ENCODE measurements around the gene ASPDH.
"Not testable (repeated sequence)": the region's sequence is repeated elsewhere in the genome, so short reads cannot be mapped to it uniquely, and the experiment has no call there.

Gene ASPDH

DNA sequence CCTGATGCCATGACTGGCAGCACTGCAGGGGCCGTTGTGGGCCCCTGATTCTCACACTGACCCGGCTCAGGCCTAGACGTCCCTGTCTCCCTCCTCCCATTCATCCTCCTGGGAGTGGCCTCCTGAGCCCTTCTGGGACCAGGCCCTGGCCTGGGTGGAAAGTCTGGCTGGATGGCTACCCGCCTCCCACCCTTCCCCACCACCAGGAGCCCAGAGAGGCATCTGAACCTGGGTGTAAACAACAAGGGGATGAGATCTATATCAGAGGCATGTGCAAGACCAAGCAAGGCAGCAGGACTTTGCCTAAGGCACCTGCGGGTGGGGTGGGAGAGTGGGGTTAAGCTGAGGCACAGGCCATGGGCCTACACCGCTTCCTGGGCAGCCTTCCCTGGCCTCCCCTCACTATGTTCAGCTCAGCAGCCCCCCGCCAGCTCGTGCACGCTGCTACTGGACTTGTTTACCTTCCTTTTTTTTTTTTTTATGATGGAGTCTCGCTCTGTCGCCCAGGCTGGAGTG is 22.0 kb upstream of the ASPDH start:
- no peaks in the 10 kb centered on the region for H3K4me1 ChIP-seq (ENCODE audit: control extremely low read depth in 1 of 4, control insufficient read depth in 4 of 4, insufficient read depth in 4 of 4, low read length in 3 of 4)
- H3K9me3 ChIP-seq (ENCODE audit: control extremely low read depth in 1 of 5, control insufficient read depth in 4 of 5, insufficient read depth in 2 of 5, low read depth in 1 of 5, low read length in 4 of 5) = peaks cover 0 to 17% (median 7%) of the 10 kb centered on the region in 5 experiments
- no peak overlapping the region for H3K4me3 ChIP-seq (ENCODE audit: control insufficient read depth in 1 of 7, extremely low read depth in 1 of 7, insufficient read depth in 4 of 7, low read depth in 2 of 7, low read length in 6 of 7)
- no peak overlapping the region for H3K27ac ChIP-seq (ENCODE audit: insufficient read depth in 1 of 2, low read depth in 1 of 2, low read length in 2 of 2, poor library complexity in 1 of 2, severe bottlenecking in 2 of 2)
- ChIA-PET CTCF (interaction anchor here (1.5 to 4.4 kb wide), 3 partner anchors 21 to 24 kb away, joined by 4 to 33 read pairs (median 6); no protein-coding TSS in a partner anchor), POLR2A (no interaction called here)
- H3K27me3 ChIP-seq (replicated peaks in 2 of 5; ENCODE audit: control insufficient read depth in 4 of 5, insufficient read depth in 5 of 5, low read length in 4 of 5) = peaks cover 0 to 15% (median 5%) of the 10 kb centered on the region in 5 experiments
- no peaks in the 10 kb centered on the region for H3K36me3 ChIP-seq (ENCODE audit: control insufficient read depth in 4 of 4, insufficient read depth in 4 of 4, low read length in 3 of 4)
- no peak for DNase-seq
- 75% methylated on average over 5 of the region's 11 CpGs for WGBS (ENCODE audit: insufficient coverage)

DNA sequence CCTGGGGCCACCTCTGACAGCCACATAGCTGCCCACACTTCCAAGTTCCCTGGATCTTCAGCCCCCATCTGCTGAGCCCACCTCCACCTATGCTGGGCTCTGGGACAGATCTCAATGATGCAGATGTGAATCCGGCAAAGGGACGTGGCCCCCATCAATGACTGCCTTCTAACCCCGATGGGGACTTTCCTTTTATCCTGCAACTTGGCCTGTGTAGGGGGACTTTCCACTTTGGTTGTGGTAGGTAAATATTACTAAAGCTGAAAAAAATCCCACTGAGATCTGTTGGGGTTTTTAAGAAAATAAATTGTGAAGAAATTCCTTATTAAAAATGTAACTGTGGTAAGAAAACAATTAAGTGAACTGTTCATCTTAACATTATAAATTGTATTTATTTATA is 20.8 kb upstream of the ASPDH start:
- no peaks in the 10 kb centered on the region for H3K36me3 ChIP-seq (ENCODE audit: control insufficient read depth in 4 of 4, insufficient read depth in 4 of 4, low read length in 3 of 4)
- H3K27me3 ChIP-seq (replicated peaks in 2 of 5; ENCODE audit: control insufficient read depth in 4 of 5, insufficient read depth in 5 of 5, low read length in 4 of 5) = peaks cover 0 to 15% (median 5%) of the 10 kb centered on the region in 5 experiments
- ChIA-PET POLR2A (no interaction called here), CTCF (interaction anchor here (1.5 to 4.4 kb wide), 3 partner anchors 11 to 26 kb away, joined by 4 to 33 read pairs (median 8); no protein-coding TSS in a partner anchor)
- 100% methylated on average over 3 of the region's 3 CpGs for WGBS (ENCODE audit: insufficient coverage)
- H3K27ac ChIP-seq (ENCODE audit: insufficient read depth in 1 of 2, low read depth in 1 of 2, low read length in 2 of 2, poor library complexity in 1 of 2, severe bottlenecking in 2 of 2) = no peak overlapping the region
- no peak overlapping the region for H3K4me3 ChIP-seq (ENCODE audit: control insufficient read depth in 1 of 7, extremely low read depth in 1 of 7, insufficient read depth in 4 of 7, low read depth in 2 of 7, low read length in 6 of 7)
- no peaks in the 10 kb centered on the region for H3K4me1 ChIP-seq (ENCODE audit: control extremely low read depth in 1 of 4, control insufficient read depth in 4 of 4, insufficient read depth in 4 of 4, low read length in 3 of 4)
- no peak for DNase-seq
- H3K9me3 ChIP-seq (ENCODE audit: control extremely low read depth in 1 of 5, control insufficient read depth in 4 of 5, insufficient read depth in 2 of 5, low read depth in 1 of 5, low read length in 4 of 5) = peaks cover 0 to 17% (median 7%) of the 10 kb centered on the region in 5 experiments

DNA sequence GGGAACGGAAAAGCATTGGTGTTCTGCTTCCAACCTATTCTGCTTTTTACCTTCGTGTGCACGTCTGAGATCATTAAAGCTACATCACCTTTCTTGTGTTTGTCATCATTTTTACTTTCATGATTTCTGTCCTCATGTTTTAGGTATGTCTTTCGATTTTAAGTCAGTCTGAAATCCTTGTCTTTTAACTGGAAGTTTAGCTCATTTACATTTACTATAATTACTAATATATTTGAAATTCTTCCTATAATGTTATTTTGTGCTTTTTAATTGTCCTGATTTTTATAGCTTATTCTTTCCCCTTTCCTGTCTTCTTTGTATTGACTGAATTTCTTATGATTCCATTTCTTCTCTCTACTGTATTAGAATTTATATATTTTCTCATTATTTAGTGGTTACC is 19.2 kb upstream of the ASPDH start:
- POLR2A ChIA-PET = no interaction called here
- CTCF ChIA-PET = no interaction called here
- Histone ChIP-seq H3K36me3 (ENCODE audit: control insufficient read depth in 4 of 4, insufficient read depth in 4 of 4, low read length in 3 of 4) (no peaks in the 10 kb centered on the region), H3K9me3 (ENCODE audit: control extremely low read depth in 1 of 5, control insufficient read depth in 4 of 5, insufficient read depth in 2 of 5, low read depth in 1 of 5, low read length in 4 of 5) (peaks cover 0 to 17% (median 7%) of the 10 kb centered on the region in 5 experiments), H3K4me3 (ENCODE audit: control insufficient read depth in 1 of 7, extremely low read depth in 1 of 7, insufficient read depth in 4 of 7, low read depth in 2 of 7, low read length in 6 of 7) (no peak overlapping the region), H3K4me1 (ENCODE audit: control extremely low read depth in 1 of 4, control insufficient read depth in 4 of 4, insufficient read depth in 4 of 4, low read length in 3 of 4) (no peaks in the 10 kb centered on the region), H3K27ac (ENCODE audit: insufficient read depth in 1 of 2, low read depth in 1 of 2, low read length in 2 of 2, poor library complexity in 1 of 2, severe bottlenecking in 2 of 2) (no peak overlapping the region), H3K27me3 (replicated peaks in 2 of 5; ENCODE audit: control insufficient read depth in 4 of 5, insufficient read depth in 5 of 5, low read length in 4 of 5) (peaks cover 0 to 28% (median 7%) of the 10 kb centered on the region in 5 experiments)
- DNase-seq = no peak
- 89% methylated on average over 3 of the region's 4 CpGs for WGBS (ENCODE audit: insufficient coverage)

DNA sequence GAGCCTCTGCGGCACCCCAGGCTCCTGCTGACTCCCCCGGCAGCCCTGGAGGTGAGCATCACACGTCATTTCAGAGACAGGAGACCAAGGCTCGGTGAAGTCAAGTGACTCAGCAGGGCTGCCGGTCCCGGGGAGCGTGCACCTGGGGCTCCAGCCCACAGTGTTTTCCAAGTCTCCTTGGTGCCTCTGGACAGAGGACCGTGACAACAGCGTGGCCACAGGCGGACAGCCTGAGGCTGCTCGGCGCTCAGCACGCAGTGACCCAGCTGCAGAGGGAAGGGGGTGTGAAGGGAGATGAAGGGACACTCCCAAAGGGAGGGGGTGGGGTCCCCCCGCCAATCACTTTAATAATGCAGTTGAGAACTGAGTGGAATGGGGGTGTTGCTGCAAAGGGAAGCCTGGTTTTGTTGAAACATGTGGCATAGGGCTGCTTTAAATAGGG is 17.5 kb upstream of the ASPDH start:
- Histone ChIP-seq H3K27ac (ENCODE audit: insufficient read depth in 1 of 2, low read depth in 1 of 2, low read length in 2 of 2, poor library complexity in 1 of 2, severe bottlenecking in 2 of 2) (no peak overlapping the region), H3K4me3 (ENCODE audit: control insufficient read depth in 1 of 7, extremely low read depth in 1 of 7, insufficient read depth in 4 of 7, low read depth in 2 of 7, low read length in 6 of 7) (no peak overlapping the region), H3K9me3 (ENCODE audit: control extremely low read depth in 1 of 5, control insufficient read depth in 4 of 5, insufficient read depth in 2 of 5, low read depth in 1 of 5, low read length in 4 of 5) (peaks cover 0 to 17% (median 7%) of the 10 kb centered on the region in 5 experiments), H3K27me3 (replicated peaks in 2 of 5; ENCODE audit: control insufficient read depth in 4 of 5, insufficient read depth in 5 of 5, low read length in 4 of 5) (peaks cover 0 to 30% (median 7%) of the 10 kb centered on the region in 5 experiments), H3K36me3 (ENCODE audit: control insufficient read depth in 4 of 4, insufficient read depth in 4 of 4, low read length in 3 of 4) (no peaks in the 10 kb centered on the region), H3K4me1 (ENCODE audit: control extremely low read depth in 1 of 4, control insufficient read depth in 4 of 4, insufficient read depth in 4 of 4, low read length in 3 of 4) (no peaks in the 10 kb centered on the region)
- ChIA-PET POLR2A (no interaction called here), CTCF (no interaction called here)
- no peak for DNase-seq
- 83% methylated on average over 10 of the region's 14 CpGs for WGBS (ENCODE audit: insufficient coverage)

DNA sequence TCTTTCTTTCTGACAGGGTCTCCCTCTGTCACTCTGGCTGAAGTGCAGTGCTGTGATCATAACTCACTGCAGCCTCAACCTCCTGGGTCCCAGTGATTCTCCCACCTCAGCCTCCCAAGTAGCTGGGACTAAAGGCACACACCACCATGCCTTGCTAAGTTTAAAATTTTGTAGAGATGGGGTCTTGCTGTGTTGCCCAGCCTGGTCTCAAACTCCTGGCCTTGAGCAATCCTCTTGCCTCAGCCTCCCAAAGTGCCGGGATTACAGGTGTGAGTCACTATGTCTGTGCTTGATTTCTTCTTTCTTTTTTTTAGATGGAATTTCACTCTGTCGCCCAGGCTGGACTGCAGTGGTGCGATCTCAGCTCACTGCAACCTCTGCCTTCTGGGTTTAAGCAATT is 14.3 kb upstream of the ASPDH start:
- H3K4me1 ChIP-seq (ENCODE audit: control extremely low read depth in 1 of 4, control insufficient read depth in 4 of 4, insufficient read depth in 4 of 4, low read length in 3 of 4); DNase-seq; H3K27ac ChIP-seq (ENCODE audit: insufficient read depth in 1 of 2, low read depth in 1 of 2, low read length in 2 of 2, poor library complexity in 1 of 2, severe bottlenecking in 2 of 2); H3K36me3 ChIP-seq (ENCODE audit: control insufficient read depth in 4 of 4, insufficient read depth in 4 of 4, low read length in 3 of 4); POLR2A ChIA-PET; H3K4me3 ChIP-seq (ENCODE audit: control insufficient read depth in 1 of 7, extremely low read depth in 1 of 7, insufficient read depth in 4 of 7, low read depth in 2 of 7, low read length in 6 of 7): not testable (repeated sequence)
- 100% methylated on average over 3 of the region's 3 CpGs for WGBS (ENCODE audit: insufficient coverage)
- H3K27me3 ChIP-seq (replicated peaks in 2 of 5; ENCODE audit: control insufficient read depth in 4 of 5, insufficient read depth in 5 of 5, low read length in 4 of 5) = peaks cover 0 to 33% (median 4%) of the 10 kb centered on the region in 5 experiments
- CTCF ChIA-PET = interaction anchor here (2.3 kb wide), 1 partner anchor 10 kb away, joined by 13 read pairs; no protein-coding TSS in a partner anchor
- H3K9me3 ChIP-seq (ENCODE audit: control extremely low read depth in 1 of 5, control insufficient read depth in 4 of 5, insufficient read depth in 2 of 5, low read depth in 1 of 5, low read length in 4 of 5) = peaks cover 0 to 12% (median 7%) of the 10 kb centered on the region in 5 experiments

DNA sequence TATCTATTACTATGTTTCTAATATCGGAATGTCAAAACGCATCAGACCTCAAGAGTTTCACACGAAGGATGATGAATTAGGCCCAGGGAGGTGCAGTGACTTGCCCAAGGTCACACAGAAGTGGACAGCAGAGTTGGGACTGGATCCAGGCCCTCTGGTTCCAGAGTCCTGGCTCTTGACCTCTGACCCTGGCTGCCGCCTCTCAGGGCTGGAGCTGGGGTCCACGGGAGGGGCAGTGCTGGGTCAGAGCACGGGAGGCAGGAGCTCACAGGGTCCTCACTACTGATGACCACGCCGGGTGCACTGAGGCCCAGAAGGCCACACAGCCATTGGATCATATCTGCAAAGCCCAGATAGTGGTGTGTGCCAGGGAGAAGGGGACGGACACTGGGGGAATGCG is 9.2 kb upstream of the ASPDH start:
- ChIA-PET POLR2A (no interaction called here), CTCF (interaction anchor here (2.2 kb wide), 1 partner anchor 12 kb away, joined by 8 read pairs; no protein-coding TSS in a partner anchor)
- no peaks in the 10 kb centered on the region for H3K4me1 ChIP-seq (ENCODE audit: control extremely low read depth in 1 of 4, control insufficient read depth in 4 of 4, insufficient read depth in 4 of 4, low read length in 3 of 4)
- no peak overlapping the region for H3K27ac ChIP-seq (ENCODE audit: insufficient read depth in 1 of 2, low read depth in 1 of 2, low read length in 2 of 2, poor library complexity in 1 of 2, severe bottlenecking in 2 of 2)
- peaks cover 0 to 8% (median 0%) of the 10 kb centered on the region in 5 experiments for H3K9me3 ChIP-seq (ENCODE audit: control extremely low read depth in 1 of 5, control insufficient read depth in 4 of 5, insufficient read depth in 2 of 5, low read depth in 1 of 5, low read length in 4 of 5)
- no peak overlapping the region for H3K4me3 ChIP-seq (ENCODE audit: control insufficient read depth in 1 of 7, extremely low read depth in 1 of 7, insufficient read depth in 4 of 7, low read depth in 2 of 7, low read length in 6 of 7)
- WGBS (ENCODE audit: insufficient coverage) = 99% methylated on average over 9 of the region's 10 CpGs
- DNase-seq = no peak
- no peaks in the 10 kb centered on the region for H3K36me3 ChIP-seq (ENCODE audit: control insufficient read depth in 4 of 4, insufficient read depth in 4 of 4, low read length in 3 of 4)
- peaks cover 0 to 7% (median 0%) of the 10 kb centered on the region in 5 experiments for H3K27me3 ChIP-seq (replicated peaks in 2 of 5; ENCODE audit: control insufficient read depth in 4 of 5, insufficient read depth in 5 of 5, low read length in 4 of 5)

DNA sequence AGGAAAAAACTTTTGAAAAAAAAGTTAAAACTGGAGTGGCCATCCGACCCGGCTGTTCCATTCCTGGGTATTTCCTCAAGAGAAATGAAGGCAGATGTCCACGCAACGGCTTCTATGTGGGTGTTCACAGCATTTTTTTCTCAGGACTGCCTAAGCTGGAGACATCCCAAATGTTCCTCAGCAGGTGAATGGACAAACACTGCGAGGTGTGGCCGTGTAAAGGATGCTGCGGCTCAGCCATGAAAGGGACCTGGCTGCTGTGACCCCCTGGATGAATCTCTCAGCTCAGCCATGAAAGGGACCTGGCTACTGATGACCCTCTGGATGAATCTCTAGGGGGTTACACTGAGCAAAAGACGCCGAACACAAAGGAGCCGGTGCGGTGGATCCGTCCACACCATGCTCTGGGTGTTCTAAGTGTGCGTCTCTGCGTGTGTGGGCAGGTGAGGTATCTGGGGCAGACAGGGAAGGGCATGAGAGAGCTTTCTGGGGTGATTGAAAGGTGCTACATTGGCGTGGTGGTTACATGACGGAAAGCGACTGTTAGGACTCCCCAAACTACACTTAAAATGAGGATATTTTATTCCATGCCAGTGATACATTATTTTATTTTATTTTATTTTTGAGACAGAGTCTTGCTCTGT is 7.2 kb upstream of the ASPDH start:
- DNase-seq = no peak
- Histone ChIP-seq H3K27ac (ENCODE audit: insufficient read depth in 1 of 2, low read depth in 1 of 2, low read length in 2 of 2, poor library complexity in 1 of 2, severe bottlenecking in 2 of 2) (no peak overlapping the region), H3K4me3 (ENCODE audit: control insufficient read depth in 1 of 7, extremely low read depth in 1 of 7, insufficient read depth in 4 of 7, low read depth in 2 of 7, low read length in 6 of 7) (no peak overlapping the region), H3K27me3 (replicated peaks in 2 of 5; ENCODE audit: control insufficient read depth in 4 of 5, insufficient read depth in 5 of 5, low read length in 4 of 5) (peaks cover 0 to 24% (median 3%) of the 10 kb centered on the region in 5 experiments), H3K4me1 (ENCODE audit: control extremely low read depth in 1 of 4, control insufficient read depth in 4 of 4, insufficient read depth in 4 of 4, low read length in 3 of 4) (no peaks in the 10 kb centered on the region), H3K9me3 (ENCODE audit: control extremely low read depth in 1 of 5, control insufficient read depth in 4 of 5, insufficient read depth in 2 of 5, low read depth in 1 of 5, low read length in 4 of 5) (peaks cover 0 to 8% (median 0%) of the 10 kb centered on the region in 5 experiments), H3K36me3 (ENCODE audit: control insufficient read depth in 4 of 4, insufficient read depth in 4 of 4, low read length in 3 of 4) (no peaks in the 10 kb centered on the region)
- ChIA-PET POLR2A (no interaction called here), CTCF (no interaction called here)
- 92% methylated on average over 12 of the region's 17 CpGs for WGBS (ENCODE audit: insufficient coverage)

Measured in common myeloid progenitor, CD34-positive (primary cell).